SK-N-SH (cell line): ENCODE data around the gene MRAP2. TPM values are rescaled to one million over a fixed set of nuclear protein-coding genes. Genes with fewer than 3 reads are reported as not detected.

Experiments
- CTCF ChIA-PET: fragments of 300-600, 350-600 bp; formaldehyde crosslinking; extraction: SDS; loops from one replicate; lab custom pipeline; 2021; lab: Yijun Ruan, JAX
- POLR2A ChIA-PET: fragments of 350-600 bp; sonication (Branson Sonifier 250); formaldehyde crosslinking; extraction: SDS; loops from one replicate; lab custom pipeline; 2020; ENCODE audit warnings: antibody characterized with exemption, inconsistent platforms; lab: Yijun Ruan, JAX
- DNase-seq: peaks from one replicate; pipeline ENCODE4 v3.0.0; 2012
- H2AFZ ChIP-seq: fragments of 200-600 bp; sonication (generic); 2 replicates; pipeline ENCODE4 v1.8.1; 2016; ENCODE audit warnings: antibody characterized with exemption, mild to moderate bottlenecking, low read depth
- H3F3A ChIP-seq: fragments of 200-600 bp; sonication (generic); replicated peaks from 2 replicates; pipeline ENCODE3; 2016; ENCODE audit warnings: antibody characterized with exemption, mild to moderate bottlenecking; ENCODE audit not compliant: insufficient read depth
- H3K27ac ChIP-seq, 2 experiments: fragments of 200-500 bp in 1 of 2; fragments of 200-600 bp in 1 of 2; sonication (Bioruptor generic) in 1 of 2; sonication (generic), shearing (Covaris generic) in 1 of 2; 2 replicates each; pipeline versions ENCODE4 v1.5.1 to v1.6.1; 2014 to 2016; ENCODE audit warnings: low read depth in 2 of 2, inconsistent platforms in 1 of 2, low read length in 1 of 2, mild to moderate bottlenecking in 1 of 2, mixed read lengths in 1 of 2
- H3K27me3 ChIP-seq: fragments of 200-600 bp; sonication (generic), shearing (Covaris generic); 2 replicates; pipeline ENCODE4 v1.6.1; 2016; ENCODE audit warnings: mixed run types; ENCODE audit not compliant: insufficient read depth
- H3K36me3 ChIP-seq, 2 experiments: fragments of 200-500 bp in 1 of 2; fragments of 200-600 bp in 1 of 2; sonication (Bioruptor generic) in 1 of 2; sonication (generic) in 1 of 2; replicated peaks in 1 of 2; 2 replicates each; pipeline versions ENCODE3 to v1.5.1; 2014 to 2016; ENCODE audit warnings: low read length in 1 of 2, mild to moderate bottlenecking in 1 of 2; ENCODE audit not compliant: insufficient read depth in 2 of 2, control insufficient read depth in 1 of 2
- H3K4me1 ChIP-seq, 2 experiments: fragments of 200-500 bp in 1 of 2; fragments of 200-600 bp in 1 of 2; sonication (Bioruptor generic) in 1 of 2; sonication (generic), shearing (Covaris generic) in 1 of 2; 2 replicates each; pipeline versions ENCODE4 v1.5.1 to v1.6.1; 2014 to 2016; ENCODE audit warnings: low read depth in 1 of 2, low read length in 1 of 2, mixed run types in 1 of 2; ENCODE audit not compliant: insufficient read depth in 2 of 2, control insufficient read depth in 1 of 2
- H3K4me2 ChIP-seq: fragments of 200-600 bp; sonication (generic), shearing (Covaris generic); 2 replicates; pipeline ENCODE4 v1.6.1; 2017; ENCODE audit warnings: mixed run types
- H3K4me3 ChIP-seq, 2 experiments: fragments of 200-500 bp in 1 of 2; fragments of 200-600 bp in 1 of 2; sonication (Bioruptor generic) in 1 of 2; sonication (generic), shearing (Covaris generic) in 1 of 2; 2 replicates each; pipeline versions ENCODE4 v1.5.1 to v1.8.1; 2014 to 2016; ENCODE audit warnings: low read depth in 2 of 2, inconsistent platforms in 1 of 2, low read length in 1 of 2, mild to moderate bottlenecking in 1 of 2, mixed read lengths in 1 of 2, moderate library complexity in 1 of 2
- H3K79me2 ChIP-seq: fragments of 200-600 bp; sonication (generic); 2 replicates; pipeline ENCODE4 v1.8.1; 2017; ENCODE audit warnings: mild to moderate bottlenecking; ENCODE audit not compliant: insufficient read depth
- H3K9ac ChIP-seq: fragments of 200-600 bp; sonication (generic); 2 replicates; pipeline ENCODE4 v1.6.1; 2017; ENCODE audit warnings: mixed run types
- H3K9me2 ChIP-seq: fragments of 200-600 bp; sonication (generic); 2 replicates; pipeline ENCODE4 v1.6.1; 2017; ENCODE audit warnings: mixed run types
- H3K9me3 ChIP-seq: fragments of 200-600 bp; sonication (generic); 2 replicates; pipeline ENCODE4 v1.6.1; 2017; ENCODE audit warnings: mixed run types, mild to moderate bottlenecking, moderate library complexity
- H4K20me1 ChIP-seq: fragments of 200-600 bp; sonication (generic); 2 replicates; pipeline ENCODE4 v1.6.1; 2017; ENCODE audit warnings: mild to moderate bottlenecking, mixed run types; ENCODE audit not compliant: insufficient read depth
- CHD2 ChIP-seq: fragments of 150-350 bp; IDR thresholded peaks from 2 replicates; pipeline ENCODE4 v1.6.1; 2018; ENCODE audit warnings: low read length; ENCODE audit not compliant: partially characterized antibody
- EP300 ChIP-seq, 2 experiments: IDR thresholded peaks; 2 replicates each; pipeline versions ENCODE4 v1.4.0 to v1.6.1; 2012; ENCODE audit warnings: borderline replicate concordance in 1 of 2, low read depth in 1 of 2, low read length in 1 of 2
- EZH2phosphoT487 ChIP-seq: fragments of 200-600 bp; sonication (generic); IDR thresholded peaks from 2 replicates; pipeline ENCODE4 v1.6.1; 2017; ENCODE audit warnings: low read depth, mixed run types, mild to moderate bottlenecking, antibody characterized with exemption, moderate library complexity, borderline replicate concordance
- FOSL2 ChIP-seq: IDR thresholded peaks from 2 replicates; pipeline ENCODE4 v1.4.0; 2012; ENCODE audit warnings: low read depth, mild to moderate bottlenecking, moderate library complexity, borderline replicate concordance
- FOXM1 ChIP-seq: IDR thresholded peaks from 2 replicates; pipeline ENCODE4 v1.4.0; 2012; ENCODE audit warnings: low read depth, mild to moderate bottlenecking
- GABPA ChIP-seq: IDR thresholded peaks from 2 replicates; pipeline ENCODE4 v1.4.0; 2012; ENCODE audit warnings: low read depth, mild to moderate bottlenecking
- MXI1 ChIP-seq: IDR thresholded peaks from 2 replicates; pipeline ENCODE4 v1.6.1; 2012; ENCODE audit warnings: mild to moderate bottlenecking, low read depth, low read length, improper control_type of control experiment
- POLR2AphosphoS5 ChIP-seq: IDR thresholded peaks from 2 replicates; pipeline ENCODE4 v1.6.1; 2012; ENCODE audit warnings: low read depth, low read length
- RAD21 ChIP-seq: IDR thresholded peaks from 2 replicates; pipeline ENCODE4 v1.6.1; 2012; ENCODE audit warnings: mild to moderate bottlenecking, low read length
- RCOR1 ChIP-seq: fragments of 150-350 bp; IDR thresholded peaks from 2 replicates; pipeline ENCODE4 v1.6.1; 2017; ENCODE audit warnings: antibody characterized with exemption, low read length
- RFX5 ChIP-seq: IDR thresholded peaks from 2 replicates; pipeline ENCODE4 v1.6.1; 2012; ENCODE audit warnings: mild to moderate bottlenecking, improper control_type of control experiment, low read length
- RXRA ChIP-seq: IDR thresholded peaks from 2 replicates; pipeline ENCODE4 v1.4.0; 2012; ENCODE audit warnings: low read depth, mild to moderate bottlenecking, borderline replicate concordance
- TCF12 ChIP-seq: IDR thresholded peaks from 2 replicates; pipeline ENCODE4 v1.4.0; 2012
- TEAD4 ChIP-seq: IDR thresholded peaks from 2 replicates; pipeline ENCODE4 v1.4.0; 2012; ENCODE audit warnings: mild to moderate bottlenecking, borderline replicate concordance; ENCODE audit not compliant: insufficient read depth
- YY1 ChIP-seq: IDR thresholded peaks from 2 replicates; pipeline ENCODE4 v1.4.0; 2012; ENCODE audit warnings: low read depth, mild to moderate bottlenecking
- WGBS: methylation state at CpG from one replicate; pipeline ENCODE4 v1.1.6; 2017; ENCODE audit warnings: low lambda C conversion rate; 5-methylcytosine and 5-hydroxymethylcytosine counted together
- polyA plus RNA-seq, 3 experiments: library from polyadenylated mRNA; depleted of rRNA; stranded (reverse); fragments of >200 nt; gene quantifications; 2 replicates each; pipeline ENCODE4 v1.2.3, GENCODE V29; 2012
- TF ChIP-seq, protein P1 (sequence below): fragments of 150-350 bp; IDR thresholded peaks from 2 replicates; pipeline ENCODE4 v1.6.1; 2016; ENCODE audit warnings: mild to moderate bottlenecking, low read depth, low read length
- TF ChIP-seq, protein P2 (sequence below): IDR thresholded peaks from 2 replicates; pipeline ENCODE4 v1.4.0; 2012; ENCODE audit warnings: low read depth, borderline replicate concordance
- TF ChIP-seq, protein P3 (sequence below): fragments of 150-350 bp; IDR thresholded peaks from 2 replicates; pipeline ENCODE4 v1.6.1; 2017; ENCODE audit warnings: antibody characterized with exemption, low read length, low read depth, borderline replicate concordance
- TF ChIP-seq, protein P4 (sequence below): IDR thresholded peaks from 2 replicates; pipeline ENCODE4 v1.6.1; 2012; ENCODE audit warnings: mild to moderate bottlenecking, low read depth, low read length, moderate library complexity

MRAP2 gene
- polyA plus RNA-seq, 1 of the 3 experiments (the other 2 are of a cell fraction): 0.12 TPM

DNA sequence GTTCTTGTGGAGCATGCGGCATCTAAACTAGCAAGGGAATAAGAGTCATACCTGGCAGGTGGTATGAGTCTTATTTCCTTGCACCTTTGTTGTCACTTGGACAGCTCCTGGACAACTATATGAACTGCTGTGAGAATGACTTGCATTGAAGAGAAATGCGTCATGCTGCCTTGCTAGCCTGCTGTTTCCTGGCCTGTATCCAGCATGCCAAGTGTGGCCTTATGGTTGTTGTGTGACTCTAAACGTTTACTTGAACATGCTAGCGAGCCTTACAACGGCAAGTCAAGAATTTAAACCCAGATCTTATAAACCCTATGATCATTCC, 103.4 kb downstream of the MRAP2 start:
- H3K4me2 ChIP-seq: no peak overlapping the region
- ChIA-PET POLR2A (no interaction called here), CTCF (no interaction called here)
- no peaks in the 10 kb centered on the region for H3F3A ChIP-seq
- 92% methylated on average over 5 of the region's 5 CpGs for WGBS
- peaks cover 6 to 10% of the 10 kb centered on the region in 2 experiments for H3K36me3 ChIP-seq
- DNase-seq: no peak
- H3K79me2 ChIP-seq: no peaks in the 10 kb centered on the region
- H3K9me2 ChIP-seq: no peaks in the 10 kb centered on the region
- H2AFZ ChIP-seq: no peak overlapping the region
- H3K27me3 ChIP-seq: no peaks in the 10 kb centered on the region
- H4K20me1 ChIP-seq: no peaks in the 10 kb centered on the region
- no peak overlapping the region for H3K4me3 ChIP-seq
- no peak overlapping the region for H3K9ac ChIP-seq
- TF ChIP-seq FOSL2 (no peak), TCF12 (no peak), CHD2 (no peak), GABPA (no peak), EZH2phosphoT487 (no peak), YY1 (no peak), EP300 (IDR thresholded peaks at IDR 0.05; ENCODE audit: borderline replicate concordance in 1 of 2, low read depth in 1 of 2, low read length in 1 of 2) (no peak), MXI1 (no peak), RCOR1 (no peak), RAD21 (no peak), FOXM1 (no peak), POLR2AphosphoS5 (no peak), RFX5 (no peak), TEAD4 (no peak), RXRA (no peak)
- TF ChIP-seq, protein P1, sequence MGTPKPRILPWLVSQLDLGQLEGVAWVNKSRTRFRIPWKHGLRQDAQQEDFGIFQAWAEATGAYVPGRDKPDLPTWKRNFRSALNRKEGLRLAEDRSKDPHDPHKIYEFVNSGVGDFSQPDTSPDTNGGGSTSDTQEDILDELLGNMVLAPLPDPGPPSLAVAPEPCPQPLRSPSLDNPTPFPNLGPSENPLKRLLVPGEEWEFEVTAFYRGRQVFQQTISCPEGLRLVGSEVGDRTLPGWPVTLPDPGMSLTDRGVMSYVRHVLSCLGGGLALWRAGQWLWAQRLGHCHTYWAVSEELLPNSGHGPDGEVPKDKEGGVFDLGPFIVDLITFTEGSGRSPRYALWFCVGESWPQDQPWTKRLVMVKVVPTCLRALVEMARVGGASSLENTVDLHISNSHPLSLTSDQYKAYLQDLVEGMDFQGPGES: no peak
- TF ChIP-seq, protein P2, sequence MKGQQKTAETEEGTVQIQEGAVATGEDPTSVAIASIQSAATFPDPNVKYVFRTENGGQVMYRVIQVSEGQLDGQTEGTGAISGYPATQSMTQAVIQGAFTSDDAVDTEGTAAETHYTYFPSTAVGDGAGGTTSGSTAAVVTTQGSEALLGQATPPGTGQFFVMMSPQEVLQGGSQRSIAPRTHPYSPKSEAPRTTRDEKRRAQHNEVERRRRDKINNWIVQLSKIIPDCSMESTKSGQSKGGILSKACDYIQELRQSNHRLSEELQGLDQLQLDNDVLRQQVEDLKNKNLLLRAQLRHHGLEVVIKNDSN: no peak
- TF ChIP-seq, protein P3, sequence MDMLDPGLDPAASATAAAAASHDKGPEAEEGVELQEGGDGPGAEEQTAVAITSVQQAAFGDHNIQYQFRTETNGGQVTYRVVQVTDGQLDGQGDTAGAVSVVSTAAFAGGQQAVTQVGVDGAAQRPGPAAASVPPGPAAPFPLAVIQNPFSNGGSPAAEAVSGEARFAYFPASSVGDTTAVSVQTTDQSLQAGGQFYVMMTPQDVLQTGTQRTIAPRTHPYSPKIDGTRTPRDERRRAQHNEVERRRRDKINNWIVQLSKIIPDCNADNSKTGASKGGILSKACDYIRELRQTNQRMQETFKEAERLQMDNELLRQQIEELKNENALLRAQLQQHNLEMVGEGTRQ: no peak
- TF ChIP-seq, protein P4, sequence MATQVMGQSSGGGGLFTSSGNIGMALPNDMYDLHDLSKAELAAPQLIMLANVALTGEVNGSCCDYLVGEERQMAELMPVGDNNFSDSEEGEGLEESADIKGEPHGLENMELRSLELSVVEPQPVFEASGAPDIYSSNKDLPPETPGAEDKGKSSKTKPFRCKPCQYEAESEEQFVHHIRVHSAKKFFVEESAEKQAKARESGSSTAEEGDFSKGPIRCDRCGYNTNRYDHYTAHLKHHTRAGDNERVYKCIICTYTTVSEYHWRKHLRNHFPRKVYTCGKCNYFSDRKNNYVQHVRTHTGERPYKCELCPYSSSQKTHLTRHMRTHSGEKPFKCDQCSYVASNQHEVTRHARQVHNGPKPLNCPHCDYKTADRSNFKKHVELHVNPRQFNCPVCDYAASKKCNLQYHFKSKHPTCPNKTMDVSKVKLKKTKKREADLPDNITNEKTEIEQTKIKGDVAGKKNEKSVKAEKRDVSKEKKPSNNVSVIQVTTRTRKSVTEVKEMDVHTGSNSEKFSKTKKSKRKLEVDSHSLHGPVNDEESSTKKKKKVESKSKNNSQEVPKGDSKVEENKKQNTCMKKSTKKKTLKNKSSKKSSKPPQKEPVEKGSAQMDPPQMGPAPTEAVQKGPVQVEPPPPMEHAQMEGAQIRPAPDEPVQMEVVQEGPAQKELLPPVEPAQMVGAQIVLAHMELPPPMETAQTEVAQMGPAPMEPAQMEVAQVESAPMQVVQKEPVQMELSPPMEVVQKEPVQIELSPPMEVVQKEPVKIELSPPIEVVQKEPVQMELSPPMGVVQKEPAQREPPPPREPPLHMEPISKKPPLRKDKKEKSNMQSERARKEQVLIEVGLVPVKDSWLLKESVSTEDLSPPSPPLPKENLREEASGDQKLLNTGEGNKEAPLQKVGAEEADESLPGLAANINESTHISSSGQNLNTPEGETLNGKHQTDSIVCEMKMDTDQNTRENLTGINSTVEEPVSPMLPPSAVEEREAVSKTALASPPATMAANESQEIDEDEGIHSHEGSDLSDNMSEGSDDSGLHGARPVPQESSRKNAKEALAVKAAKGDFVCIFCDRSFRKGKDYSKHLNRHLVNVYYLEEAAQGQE: no peak
- no peak overlapping the region for H3K27ac ChIP-seq
- H3K9me3 ChIP-seq: no peaks in the 10 kb centered on the region
- H3K4me1 ChIP-seq: 0 out of 4 replicates have a peak, but pooled peaks cover 0 to 4% of the 10 kb centered on the region in 2 experiments
